Fibroblast of the aortic adventitia (primary cell): ENCODE data around the gene ARID3A. TPM values are rescaled to one million over a fixed set of nuclear protein-coding genes. Genes with fewer than 3 reads are reported as not detected.

Experiments used
- DNase-seq: peaks from one replicate; pipeline ENCODE4 v3.0.0-alpha.2; 2010; ENCODE audit warnings: low read depth
- H3K4me3 ChIP-seq: 2 replicates; pipeline ENCODE4 v1.5.1; 2011; ENCODE audit warnings: low read depth, mild to moderate bottlenecking, control low read depth, low read length, moderate library complexity
- total RNA-seq: library from RNA; depleted of rRNA; stranded (reverse); fragments of >200 nt; gene quantifications from 2 replicates; pipeline ENCODE4 v1.2.3, GENCODE V29; 2012; ENCODE audit warnings: low replicate concordance
- TF ChIP-seq, protein P1 (sequence below): IDR thresholded peaks from 2 replicates; pipeline ENCODE4 v1.5.1; 2011; ENCODE audit warnings: mild to moderate bottlenecking, low read length, control low read depth, inconsistent platforms; ENCODE audit not compliant: insufficient read depth

Gene ARID3A
- total RNA-seq, 1 donor, result 11.2 TPM

DNA sequence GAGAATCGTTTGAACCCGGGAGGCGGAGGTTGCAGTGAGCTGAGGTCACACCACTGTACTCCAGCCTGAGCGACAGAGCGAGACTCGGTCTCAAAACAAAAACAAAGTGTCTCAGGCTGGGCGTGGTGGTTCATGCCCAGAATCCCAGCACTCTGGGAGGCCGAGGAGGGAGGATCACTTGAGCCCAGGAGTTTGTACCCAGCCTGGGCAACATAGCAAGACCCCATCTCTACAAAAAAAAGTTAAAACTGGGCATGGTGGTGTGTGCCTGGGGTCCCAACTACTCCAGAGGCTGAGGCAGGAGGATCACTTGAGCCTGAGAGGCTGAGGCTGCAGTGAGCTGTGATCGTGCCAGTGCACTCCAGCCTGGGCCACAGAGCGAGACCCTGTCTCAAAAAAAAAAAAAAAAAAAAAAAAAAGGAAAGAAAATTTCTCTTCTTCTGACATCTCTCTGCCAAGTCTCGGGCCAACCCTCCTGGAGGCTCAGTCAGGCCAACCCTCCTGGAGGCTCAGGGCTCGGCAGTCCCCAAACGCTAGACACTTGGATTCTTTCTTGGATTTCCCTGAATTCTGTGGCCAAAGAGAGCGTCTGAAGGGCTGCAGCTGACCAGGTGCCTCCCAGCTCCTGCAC, 26.3 kb downstream of the ARID3A start:
- TF ChIP-seq, protein P1, sequence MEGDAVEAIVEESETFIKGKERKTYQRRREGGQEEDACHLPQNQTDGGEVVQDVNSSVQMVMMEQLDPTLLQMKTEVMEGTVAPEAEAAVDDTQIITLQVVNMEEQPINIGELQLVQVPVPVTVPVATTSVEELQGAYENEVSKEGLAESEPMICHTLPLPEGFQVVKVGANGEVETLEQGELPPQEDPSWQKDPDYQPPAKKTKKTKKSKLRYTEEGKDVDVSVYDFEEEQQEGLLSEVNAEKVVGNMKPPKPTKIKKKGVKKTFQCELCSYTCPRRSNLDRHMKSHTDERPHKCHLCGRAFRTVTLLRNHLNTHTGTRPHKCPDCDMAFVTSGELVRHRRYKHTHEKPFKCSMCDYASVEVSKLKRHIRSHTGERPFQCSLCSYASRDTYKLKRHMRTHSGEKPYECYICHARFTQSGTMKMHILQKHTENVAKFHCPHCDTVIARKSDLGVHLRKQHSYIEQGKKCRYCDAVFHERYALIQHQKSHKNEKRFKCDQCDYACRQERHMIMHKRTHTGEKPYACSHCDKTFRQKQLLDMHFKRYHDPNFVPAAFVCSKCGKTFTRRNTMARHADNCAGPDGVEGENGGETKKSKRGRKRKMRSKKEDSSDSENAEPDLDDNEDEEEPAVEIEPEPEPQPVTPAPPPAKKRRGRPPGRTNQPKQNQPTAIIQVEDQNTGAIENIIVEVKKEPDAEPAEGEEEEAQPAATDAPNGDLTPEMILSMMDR, result no peak
- no peak for DNase-seq
- H3K4me3 ChIP-seq, result no peak overlapping the region

DNA sequence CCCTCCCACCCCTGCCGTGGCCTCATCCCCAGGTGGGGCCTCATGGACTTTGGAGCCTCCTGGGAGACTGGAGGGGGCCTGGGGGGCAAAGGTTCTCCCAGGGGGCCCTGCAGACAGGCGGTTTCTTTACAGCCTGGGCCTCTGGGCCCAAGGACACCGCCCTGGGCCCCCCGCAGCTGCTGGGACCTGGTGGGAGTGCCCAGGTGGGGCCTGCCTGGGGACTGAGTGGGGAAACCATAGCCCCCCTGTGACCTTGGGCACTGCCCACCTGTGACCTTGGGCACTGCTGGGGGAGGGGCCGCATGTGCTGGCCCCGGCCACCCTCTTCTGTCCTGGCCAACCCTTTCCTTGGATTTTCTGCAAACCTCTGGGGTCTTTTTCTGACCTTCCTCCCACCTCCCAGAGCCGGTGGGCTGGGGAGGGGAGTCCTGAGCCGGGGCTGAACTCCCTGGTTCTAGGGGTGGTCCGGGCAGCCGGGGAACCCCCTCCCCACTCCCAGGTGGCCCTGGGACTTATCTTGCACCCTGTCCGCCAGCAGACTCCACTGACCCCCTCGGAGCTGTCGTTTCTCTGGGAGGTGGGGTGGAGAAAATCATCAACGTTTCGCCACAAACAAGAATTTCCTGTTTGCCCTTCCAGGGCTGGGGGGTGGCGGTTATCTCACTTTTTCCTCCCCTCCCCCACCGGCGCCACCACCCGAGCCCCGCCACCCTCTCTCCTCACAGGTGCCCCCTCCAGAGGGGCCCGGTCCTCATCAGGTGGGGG, 27.0 kb downstream of the ARID3A start:
- no peak for DNase-seq
- no peak overlapping the region for H3K4me3 ChIP-seq
- TF ChIP-seq, protein P1, result no peak

DNA sequence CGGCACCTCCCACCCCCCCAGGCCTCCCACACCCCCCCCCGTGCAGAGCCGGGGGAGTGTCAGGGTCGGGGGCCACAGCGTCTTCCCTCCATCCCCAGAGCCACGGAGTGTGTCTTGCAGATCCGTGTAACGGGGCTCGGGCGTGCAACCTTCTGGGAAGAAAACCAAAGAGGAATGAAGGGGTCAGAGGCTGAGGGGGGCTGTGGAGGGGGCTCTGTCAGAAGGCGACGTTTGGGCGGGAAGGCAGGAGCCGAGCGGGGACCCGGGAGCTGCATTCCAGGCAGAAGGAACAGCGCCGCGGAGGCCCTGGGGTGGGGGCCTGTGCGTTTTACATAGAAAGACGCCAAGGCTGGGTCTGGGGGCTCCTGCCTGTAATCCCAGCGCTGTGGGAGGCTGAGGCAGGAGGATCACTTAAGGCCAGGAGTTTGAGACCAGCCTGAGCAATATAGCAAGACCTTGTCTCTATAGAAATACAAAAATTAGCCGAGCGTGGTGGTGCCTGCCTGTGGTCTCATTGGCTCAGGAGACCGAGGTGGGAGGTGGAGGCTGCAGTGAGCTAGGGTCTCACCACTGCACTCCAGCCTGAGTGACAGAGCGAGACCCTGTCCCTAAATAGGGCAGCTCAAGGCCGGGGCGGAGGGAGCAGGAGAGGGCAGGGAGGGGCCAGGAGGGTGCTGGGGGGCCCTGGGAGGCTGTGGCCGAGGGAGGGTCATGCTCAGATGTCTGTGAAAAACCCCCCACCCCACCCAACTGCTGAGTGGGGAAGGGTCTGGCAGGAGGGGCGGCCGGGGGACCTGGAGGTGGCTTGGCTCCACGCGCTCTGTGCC, 27.8 kb downstream of the ARID3A start:
- DNase-seq, result no peak
- no peak overlapping the region for H3K4me3 ChIP-seq
- TF ChIP-seq, protein P1, result no peak

DNA sequence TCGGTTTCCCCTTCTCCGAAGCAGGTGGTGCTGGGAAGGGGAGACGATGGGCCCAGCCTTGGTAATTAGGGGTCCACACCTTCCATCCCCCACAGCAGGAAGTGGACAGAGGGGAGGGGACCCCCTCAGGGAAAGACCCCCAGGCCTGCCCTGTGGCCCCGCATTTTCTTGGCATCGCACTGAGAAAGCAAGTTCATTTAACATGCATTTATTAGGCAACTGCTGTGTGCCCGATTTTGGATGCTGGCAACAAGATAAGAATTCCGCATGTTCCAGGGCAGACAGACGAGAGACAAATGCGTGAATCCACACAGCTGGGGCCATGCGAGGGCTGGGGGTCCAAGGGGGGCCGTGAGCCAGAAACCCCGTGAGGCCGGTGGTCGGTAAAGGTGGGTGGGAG, 28.4 kb downstream of the ARID3A start:
- DNase-seq, result no peak
- TF ChIP-seq, protein P1, result no peak
- no peak overlapping the region for H3K4me3 ChIP-seq

DNA sequence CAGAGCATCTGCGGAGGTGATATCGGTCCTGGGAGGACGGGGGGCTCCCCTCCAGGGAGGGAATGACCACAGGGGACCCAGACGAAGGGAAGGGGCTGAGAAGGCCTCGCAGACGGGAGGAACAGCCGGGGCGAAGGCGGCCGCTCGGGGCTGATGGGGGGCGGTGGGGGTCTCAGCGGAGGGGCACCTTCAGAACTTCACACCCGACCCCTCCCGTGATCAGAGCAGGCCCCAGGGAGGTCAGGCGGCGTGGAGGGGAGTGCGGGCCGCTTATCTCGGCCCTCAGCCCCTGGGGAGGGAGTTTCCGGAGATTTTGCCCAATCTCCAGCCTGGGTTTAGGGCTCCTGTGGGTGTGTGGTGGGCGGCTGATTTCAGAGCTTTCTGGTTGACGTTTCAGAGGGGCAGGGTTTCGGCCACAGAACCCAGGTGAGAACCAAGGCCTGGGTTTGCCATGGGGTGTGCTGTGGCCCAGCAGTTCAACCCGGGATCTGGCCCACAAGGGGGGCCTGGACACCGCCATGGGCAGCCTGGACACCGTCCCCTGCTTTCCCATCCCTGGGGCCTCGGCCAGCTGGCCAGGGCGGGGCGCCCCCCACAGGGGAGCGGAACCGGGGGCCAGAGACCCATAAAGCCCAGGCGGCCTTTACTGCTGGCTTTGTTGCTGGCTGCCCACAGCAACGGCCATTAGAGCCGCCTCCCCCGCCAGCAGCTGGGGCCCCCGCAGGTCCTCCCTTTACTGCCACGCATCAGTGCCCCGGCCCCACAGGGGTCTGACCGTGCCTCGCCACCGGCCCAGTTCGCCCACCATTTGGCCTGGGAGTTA, 29.0 kb downstream of the ARID3A start:
- no peak for DNase-seq

More for the DNA sequence above, 29.0 kb downstream of the ARID3A start:
- H3K4me3 ChIP-seq, result no peak overlapping the region
- TF ChIP-seq, protein P1, result no peak
